Body of pancreas (tissue), 4 donors: ENCODE measurements around the gene PRR14.

Experiments
- POLR2A ChIP-seq, 3 donors: fragments of 450-650 bp; IDR thresholded peaks; one replicate each; pipeline ENCODE4 v1.6.1; 2016; ENCODE audit warnings: antibody characterized with exemption in 3 of 3, mild to moderate bottlenecking in 2 of 3
- TF ChIP-seq, protein P1 (sequence below), 7 experiments: fragments of 450-650 bp in 4 of 7; fragments of 200-600 bp in 3 of 7; sonication (generic) in 3 of 7; IDR thresholded peaks; one replicate each; pipeline ENCODE4 v1.5.1; 2016 to 2019; ENCODE audit warnings: antibody characterized with exemption in 7 of 7

DNA sequence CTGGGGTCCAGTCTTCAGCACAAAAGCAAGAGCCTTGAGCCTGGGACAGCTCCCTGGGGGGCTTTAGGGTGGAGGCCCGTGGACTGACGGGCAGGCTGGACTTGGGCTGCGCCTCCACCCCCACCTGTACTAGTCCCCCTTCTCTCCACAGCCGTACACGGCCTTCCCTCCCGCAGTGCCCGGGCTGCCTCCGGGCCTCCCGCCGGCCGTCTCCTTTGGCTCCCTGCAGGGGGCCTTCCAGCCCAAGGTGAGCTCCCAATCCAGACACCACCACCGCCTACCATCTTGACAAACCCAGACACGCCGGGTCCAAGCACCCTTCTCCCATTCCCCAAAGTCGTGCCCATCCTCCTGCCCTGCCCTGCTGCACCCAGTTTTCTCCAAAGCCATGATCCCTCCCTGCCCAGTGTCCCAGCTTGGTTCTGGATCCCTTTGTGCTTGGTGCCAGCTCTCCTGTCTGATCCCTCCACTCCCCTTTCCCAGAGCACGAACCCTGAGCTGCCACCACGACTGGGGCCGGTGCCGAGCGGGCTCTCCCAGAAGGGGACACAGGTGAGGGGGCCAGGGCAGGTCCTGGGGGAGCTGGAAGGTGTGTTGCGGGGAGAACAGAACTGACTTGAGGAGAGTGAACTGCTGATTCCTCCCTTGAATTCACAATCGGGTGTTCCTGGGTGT lies 14.5 kb downstream of the PRR14 start:
- TF ChIP-seq, protein P1, sequence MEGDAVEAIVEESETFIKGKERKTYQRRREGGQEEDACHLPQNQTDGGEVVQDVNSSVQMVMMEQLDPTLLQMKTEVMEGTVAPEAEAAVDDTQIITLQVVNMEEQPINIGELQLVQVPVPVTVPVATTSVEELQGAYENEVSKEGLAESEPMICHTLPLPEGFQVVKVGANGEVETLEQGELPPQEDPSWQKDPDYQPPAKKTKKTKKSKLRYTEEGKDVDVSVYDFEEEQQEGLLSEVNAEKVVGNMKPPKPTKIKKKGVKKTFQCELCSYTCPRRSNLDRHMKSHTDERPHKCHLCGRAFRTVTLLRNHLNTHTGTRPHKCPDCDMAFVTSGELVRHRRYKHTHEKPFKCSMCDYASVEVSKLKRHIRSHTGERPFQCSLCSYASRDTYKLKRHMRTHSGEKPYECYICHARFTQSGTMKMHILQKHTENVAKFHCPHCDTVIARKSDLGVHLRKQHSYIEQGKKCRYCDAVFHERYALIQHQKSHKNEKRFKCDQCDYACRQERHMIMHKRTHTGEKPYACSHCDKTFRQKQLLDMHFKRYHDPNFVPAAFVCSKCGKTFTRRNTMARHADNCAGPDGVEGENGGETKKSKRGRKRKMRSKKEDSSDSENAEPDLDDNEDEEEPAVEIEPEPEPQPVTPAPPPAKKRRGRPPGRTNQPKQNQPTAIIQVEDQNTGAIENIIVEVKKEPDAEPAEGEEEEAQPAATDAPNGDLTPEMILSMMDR (IDR thresholded peaks at IDR 0.05) = no peak
- TF ChIP-seq POLR2A (IDR thresholded peaks at IDR 0.05) = no peak
